A673 (cell line): ENCODE data around the gene FGD6. TPM values are rescaled to one million over a fixed set of nuclear protein-coding genes. Genes with fewer than 3 reads are reported as not detected.
"Not testable (repeated sequence)": the region's sequence is repeated elsewhere in the genome, so short reads cannot be mapped to it uniquely, and the experiment has no call there.

Source experiments
- BruUV-seq: library from RNA; stranded (reverse); fragments of 400-500 nt; replicated peaks from 2 replicates; lab custom pipeline; 2021; lab: Mats Ljungman, UMichigan
- CTCF ChIA-PET: fragments of 300-600 bp; sonication (Branson Sonifier 250); formaldehyde crosslinking; loops from one replicate; lab custom pipeline; 2022; ENCODE audit warnings: antibody characterized with exemption; lab: Charles Lee
- POLR2A ChIA-PET: fragments of 300-600 bp; sonication (Branson Sonifier 250); formaldehyde crosslinking; loops from one replicate; lab custom pipeline; 2022; ENCODE audit warnings: antibody characterized with exemption; ENCODE audit not compliant: low non-redundant PET; lab: Charles Lee
- DNase-seq: peaks from one replicate; pipeline ENCODE4 v3.0.0-alpha.2; 2015; ENCODE audit warnings: low spot score
- H3K27ac ChIP-seq: fragments of 200-600 bp; sonication (generic); 2 replicates; pipeline ENCODE4 v1.5.1; 2016; ENCODE audit warnings: mixed run types, low read depth, mild to moderate bottlenecking, mixed read lengths, antibody characterized with exemption, low read length; ENCODE audit not compliant: poor library complexity, severe bottlenecking
- H3K27me3 ChIP-seq: fragments of 200-600 bp; sonication (generic); replicated peaks from 2 replicates; pipeline ENCODE4 v1.6.1; 2017; ENCODE audit warnings: mixed run types, low read depth, mild to moderate bottlenecking, mixed read lengths, antibody characterized with exemption, low read length; ENCODE audit not compliant: insufficient read depth, poor library complexity
- H3K36me3 ChIP-seq: fragments of 200-600 bp; sonication (generic); 2 replicates; pipeline ENCODE4 v1.6.1; 2016; ENCODE audit warnings: mixed run types, mild to moderate bottlenecking, mixed read lengths, antibody characterized with exemption, low read length; ENCODE audit not compliant: insufficient read depth, poor library complexity, severe bottlenecking
- H3K4me1 ChIP-seq: fragments of 200-600 bp; sonication (generic); 2 replicates; pipeline ENCODE4 v1.6.1; 2017; ENCODE audit warnings: mixed run types, mild to moderate bottlenecking, mixed read lengths, antibody characterized with exemption, low read length; ENCODE audit not compliant: insufficient read depth, poor library complexity, severe bottlenecking
- H3K4me3 ChIP-seq: fragments of 200-600 bp; sonication (generic); 2 replicates; pipeline ENCODE4 v1.5.1; 2016; ENCODE audit warnings: low read depth, mixed run types, mild to moderate bottlenecking, mixed read lengths, low read length; ENCODE audit not compliant: poor library complexity, severe bottlenecking
- H3K9me3 ChIP-seq: fragments of 200-600 bp; sonication (generic); 2 replicates; pipeline ENCODE4 v1.6.1; 2016; ENCODE audit warnings: mixed run types, low read depth, mild to moderate bottlenecking, mixed read lengths, antibody characterized with exemption, low read length; ENCODE audit not compliant: poor library complexity, severe bottlenecking
- EZH2 ChIP-seq: fragments of 200-600 bp; sonication (generic); IDR thresholded peaks from 2 replicates; pipeline ENCODE4 v1.6.1; 2017; ENCODE audit warnings: borderline replicate concordance, low read depth, mild to moderate bottlenecking, mixed read lengths, antibody characterized with exemption, low read length; ENCODE audit not compliant: poor library complexity, severe bottlenecking
- intact Hi-C: fragments of 100-400 bp; cut with micrococcal nuclease; formaldehyde crosslinking; loops from one replicate; pipeline ENCODE4 v1.10.0; 2022; ENCODE audit not compliant: unreplicated experiment
- total RNA-seq: library from RNA; stranded (reverse); gene quantifications from 2 replicates; pipeline ENCODE4 v1.2.3, GENCODE V29; 2021
- TF ChIP-seq, protein P1 (sequence below): fragments of 300-800, 200-600 bp; sonication (generic); conservative IDR thresholded peaks from 2 replicates; pipeline ENCODE4 v1.5.1; 2017; ENCODE audit warnings: low read depth, mild to moderate bottlenecking, antibody characterized with exemption, low read length, moderate library complexity, mixed read lengths

Gene FGD6
- total RNA-seq, 1 experiment from 2014 or later = 11.7 TPM

DNA sequence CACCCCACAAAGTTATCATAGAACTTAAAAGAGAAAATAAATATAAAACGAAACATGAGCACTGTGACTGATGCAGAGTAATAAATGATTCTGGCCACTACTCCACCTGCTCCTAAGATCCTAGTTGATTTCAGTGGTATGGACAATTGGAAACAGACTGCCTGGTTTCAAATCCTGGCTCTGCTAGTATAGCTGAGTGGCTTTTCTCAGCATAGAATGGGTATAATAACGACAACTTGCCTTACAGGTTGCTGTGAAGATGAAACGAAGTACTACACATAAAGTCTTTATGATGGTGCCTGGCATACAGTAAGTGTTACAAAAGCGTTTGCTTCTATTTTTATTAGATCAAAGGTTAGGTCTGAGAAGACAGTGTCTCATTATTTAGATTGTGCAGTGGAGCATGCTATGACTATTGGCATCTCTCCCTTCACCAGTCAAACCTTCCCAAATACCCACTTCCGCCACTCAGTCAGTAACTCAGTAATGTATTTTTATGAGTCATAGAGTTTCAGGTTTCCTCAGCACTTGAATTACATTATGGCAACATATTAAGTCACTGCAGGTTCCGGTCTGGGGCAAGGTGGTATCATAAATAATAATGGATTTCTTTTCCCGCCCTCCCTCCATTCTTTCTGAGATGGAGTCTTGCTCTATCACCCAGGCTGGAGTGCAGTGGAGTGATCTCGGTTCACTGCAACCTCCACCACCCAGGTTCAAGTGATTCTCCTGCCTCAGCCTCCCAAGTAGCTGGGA lies 114.2 kb downstream of the FGD6 start:
- intact Hi-C loops = no loop called here
- ChIA-PET POLR2A (no interaction called here), CTCF (interaction anchor here (1.0 kb wide), 1 partner anchor 432 kb away, joined by 3 read pairs; no protein-coding TSS in a partner anchor)
- TF ChIP-seq, protein P1, sequence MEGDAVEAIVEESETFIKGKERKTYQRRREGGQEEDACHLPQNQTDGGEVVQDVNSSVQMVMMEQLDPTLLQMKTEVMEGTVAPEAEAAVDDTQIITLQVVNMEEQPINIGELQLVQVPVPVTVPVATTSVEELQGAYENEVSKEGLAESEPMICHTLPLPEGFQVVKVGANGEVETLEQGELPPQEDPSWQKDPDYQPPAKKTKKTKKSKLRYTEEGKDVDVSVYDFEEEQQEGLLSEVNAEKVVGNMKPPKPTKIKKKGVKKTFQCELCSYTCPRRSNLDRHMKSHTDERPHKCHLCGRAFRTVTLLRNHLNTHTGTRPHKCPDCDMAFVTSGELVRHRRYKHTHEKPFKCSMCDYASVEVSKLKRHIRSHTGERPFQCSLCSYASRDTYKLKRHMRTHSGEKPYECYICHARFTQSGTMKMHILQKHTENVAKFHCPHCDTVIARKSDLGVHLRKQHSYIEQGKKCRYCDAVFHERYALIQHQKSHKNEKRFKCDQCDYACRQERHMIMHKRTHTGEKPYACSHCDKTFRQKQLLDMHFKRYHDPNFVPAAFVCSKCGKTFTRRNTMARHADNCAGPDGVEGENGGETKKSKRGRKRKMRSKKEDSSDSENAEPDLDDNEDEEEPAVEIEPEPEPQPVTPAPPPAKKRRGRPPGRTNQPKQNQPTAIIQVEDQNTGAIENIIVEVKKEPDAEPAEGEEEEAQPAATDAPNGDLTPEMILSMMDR = no peak
- TF ChIP-seq EZH2 = no peak
- H3K4me3 ChIP-seq = no peak overlapping the region
- BruUV-seq = no TSS peak
- H3K9me3 ChIP-seq = no peaks in the 10 kb centered on the region
- H3K27ac ChIP-seq = no peak overlapping the region
- DNase-seq = peak; percentile 87
- no peaks in the 10 kb centered on the region for H3K27me3 ChIP-seq
- H3K36me3 ChIP-seq = no peaks in the 10 kb centered on the region
- H3K4me1 ChIP-seq = peaks cover 14% of the 10 kb centered on the region

DNA sequence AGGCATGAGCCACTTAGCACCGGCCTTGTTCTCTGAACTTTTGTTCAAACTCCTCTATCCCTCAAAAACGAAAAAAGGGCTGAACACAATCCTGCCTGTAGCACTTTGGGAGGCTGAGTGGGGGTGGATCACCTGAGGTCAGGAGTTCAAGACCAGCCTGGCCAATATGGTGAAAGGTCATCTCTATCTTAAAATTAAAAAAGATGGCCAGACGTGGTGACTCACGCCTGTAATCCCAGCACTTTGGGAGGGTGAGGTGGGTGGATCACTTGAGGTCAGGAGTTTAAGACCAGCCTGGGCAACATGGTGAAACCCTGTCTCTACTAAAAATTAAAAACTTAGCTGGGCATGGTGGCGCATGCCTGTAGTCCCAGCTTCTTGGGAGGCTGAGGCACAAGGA lies 115.3 kb downstream of the FGD6 start:
- POLR2A ChIA-PET, H3K36me3 ChIP-seq, H3K9me3 ChIP-seq, CTCF ChIA-PET, H3K27ac ChIP-seq, H3K4me3 ChIP-seq, DNase-seq, H3K27me3 ChIP-seq, intact Hi-C loops, BruUV-seq: not testable (repeated sequence)
- H3K4me1 ChIP-seq = peaks cover 14% of the 10 kb centered on the region

DNA sequence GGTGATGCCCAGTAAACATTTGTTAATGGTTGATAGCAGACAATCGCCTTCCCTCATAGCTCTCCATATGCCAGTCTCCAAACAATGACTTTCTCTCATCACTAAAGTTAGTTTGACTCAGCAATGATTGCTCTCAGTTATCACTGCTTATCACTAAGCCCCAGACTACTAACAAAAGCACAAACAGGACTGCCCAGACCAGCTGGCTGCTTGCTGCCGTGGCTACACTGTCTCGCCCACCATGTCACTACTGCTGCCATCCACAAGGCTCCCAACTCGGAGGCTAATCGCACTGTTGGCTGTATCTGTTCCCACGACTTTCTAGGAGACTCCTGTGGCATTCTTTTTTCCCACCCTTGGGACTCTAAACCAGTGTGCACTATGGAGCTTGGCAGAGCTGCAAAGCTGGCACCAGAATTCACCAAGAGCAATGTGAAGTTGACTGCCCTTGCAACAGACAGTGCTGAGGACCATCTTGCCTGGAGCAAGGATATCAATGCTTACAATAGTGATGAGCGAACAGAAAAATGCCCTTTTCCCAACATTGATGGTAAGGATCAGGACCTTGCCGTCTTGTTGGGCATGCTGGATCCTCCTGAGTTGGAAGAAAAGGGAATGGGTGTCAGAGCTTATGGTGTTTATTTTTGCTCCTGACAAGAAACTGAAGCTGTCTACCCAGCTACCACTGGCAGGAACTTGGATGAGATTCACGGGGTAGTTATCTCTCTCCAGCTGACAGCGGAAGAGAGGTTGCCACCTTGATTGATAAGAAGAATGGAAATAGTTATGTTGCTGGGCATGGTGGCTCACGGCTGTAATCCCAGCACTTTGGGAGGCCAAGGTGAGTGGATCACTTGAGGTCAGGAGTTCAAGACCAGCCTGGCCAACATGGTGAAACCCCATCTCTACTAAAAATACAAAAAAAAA lies 116.7 kb downstream of the FGD6 start:
- Histone ChIP-seq H3K4me1 (peaks cover 14% of the 10 kb centered on the region), H3K9me3 (no peaks in the 10 kb centered on the region), H3K27me3 (no peaks in the 10 kb centered on the region), H3K36me3 (no peaks in the 10 kb centered on the region), H3K4me3 (no peak overlapping the region), H3K27ac (no peak overlapping the region)
- DNase-seq = no peak
- ChIA-PET POLR2A (no interaction called here), CTCF (no interaction called here)
- TF ChIP-seq EZH2 = no peak
- TF ChIP-seq, protein P1 = no peak
- intact Hi-C loops = no loop called here
- BruUV-seq = no TSS peak
